Measurements from ENCODE around the gene MRPL53. TPM values are rescaled to one million over a fixed set of nuclear protein-coding genes. Genes with fewer than 3 reads are reported as not detected.
"Not testable (repeated sequence)": the region's sequence is repeated elsewhere in the genome, so short reads cannot be mapped to it uniquely, and the experiment has no call there.

The MRPL53 gene
- total RNA-seq, 2 donors from 2014 or later: 20.1 to 88.2 TPM

- WGBS, 2 donors: 32 to 46% methylated on average over 4 to 5 of the region's 5 CpGs
- DNase-seq: no peak
- H3K27ac ChIP-seq: no peak overlapping the region
- TF ChIP-seq, protein P1, sequence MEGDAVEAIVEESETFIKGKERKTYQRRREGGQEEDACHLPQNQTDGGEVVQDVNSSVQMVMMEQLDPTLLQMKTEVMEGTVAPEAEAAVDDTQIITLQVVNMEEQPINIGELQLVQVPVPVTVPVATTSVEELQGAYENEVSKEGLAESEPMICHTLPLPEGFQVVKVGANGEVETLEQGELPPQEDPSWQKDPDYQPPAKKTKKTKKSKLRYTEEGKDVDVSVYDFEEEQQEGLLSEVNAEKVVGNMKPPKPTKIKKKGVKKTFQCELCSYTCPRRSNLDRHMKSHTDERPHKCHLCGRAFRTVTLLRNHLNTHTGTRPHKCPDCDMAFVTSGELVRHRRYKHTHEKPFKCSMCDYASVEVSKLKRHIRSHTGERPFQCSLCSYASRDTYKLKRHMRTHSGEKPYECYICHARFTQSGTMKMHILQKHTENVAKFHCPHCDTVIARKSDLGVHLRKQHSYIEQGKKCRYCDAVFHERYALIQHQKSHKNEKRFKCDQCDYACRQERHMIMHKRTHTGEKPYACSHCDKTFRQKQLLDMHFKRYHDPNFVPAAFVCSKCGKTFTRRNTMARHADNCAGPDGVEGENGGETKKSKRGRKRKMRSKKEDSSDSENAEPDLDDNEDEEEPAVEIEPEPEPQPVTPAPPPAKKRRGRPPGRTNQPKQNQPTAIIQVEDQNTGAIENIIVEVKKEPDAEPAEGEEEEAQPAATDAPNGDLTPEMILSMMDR (IDR thresholded peaks at IDR 0.05): no peak
- H3K4me1 ChIP-seq: peaks cover 18% of the 10 kb centered on the region
- H3K4me3 ChIP-seq: no peak overlapping the region
- no peaks in the 10 kb centered on the region for H3K27me3 ChIP-seq
- no peak for ATAC-seq
- intact Hi-C loops (cut with DNase I): no loop called here
- no peaks in the 10 kb centered on the region for H3K36me3 ChIP-seq (replicated peaks in 1 of 2; ENCODE audit: insufficient read depth in 1 of 2, low read depth in 2 of 2)
- H3K9me3 ChIP-seq: no peaks in the 10 kb centered on the region
Measured at GRCh38 chr2:74444498-74445318, 27.8 kb downstream of the MRPL53 start.

DNA sequence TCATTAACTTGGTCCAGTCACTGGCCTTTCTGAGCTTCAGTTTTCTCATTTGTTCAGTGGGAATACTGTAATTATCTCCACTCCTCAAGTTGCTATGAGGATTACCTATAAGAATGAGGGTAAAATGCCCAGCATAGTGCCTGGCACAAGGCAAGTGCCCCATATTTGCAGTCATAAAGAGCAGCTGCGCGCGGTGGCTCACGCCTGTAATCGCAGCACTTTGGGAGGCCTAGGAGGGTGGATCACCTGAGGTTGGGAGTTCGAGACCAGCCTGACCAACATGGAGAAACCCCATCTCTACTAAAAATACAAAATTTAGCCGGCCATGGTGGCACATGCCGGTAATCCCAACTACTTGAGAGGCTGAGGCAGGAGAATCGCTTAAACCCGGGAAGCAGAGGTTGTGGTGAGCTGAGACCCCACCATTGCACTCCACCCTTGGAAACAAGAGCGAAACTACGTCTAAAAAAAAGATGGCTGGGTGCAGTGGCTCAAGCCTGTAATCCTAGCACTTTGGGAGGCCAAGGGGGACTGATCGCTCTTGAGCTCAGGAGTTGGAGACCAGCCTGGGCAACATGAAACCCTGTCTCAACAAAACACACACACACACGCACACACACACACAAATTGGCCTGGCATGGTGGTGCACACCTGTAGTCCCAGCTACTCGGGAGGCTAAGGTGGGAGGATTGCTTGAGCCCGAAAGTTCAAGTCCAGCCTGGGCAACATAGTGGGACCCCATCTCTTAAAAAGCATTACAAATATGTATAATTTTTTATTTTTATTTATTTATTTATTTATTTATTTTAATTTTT is 29.8 kb downstream of the MRPL53 start:
- H3K36me3 ChIP-seq (replicated peaks in 1 of 2; ENCODE audit: insufficient read depth in 1 of 2, low read depth in 2 of 2); DNase-seq; intact Hi-C loops (cut with DNase I); ATAC-seq; H3K9me3 ChIP-seq; H3K27me3 ChIP-seq: not testable (repeated sequence)
- peaks cover 37% of the 10 kb centered on the region for H3K4me1 ChIP-seq
- peak overlapping the region; percentile 95 to 98 (median 96) for H3K27ac ChIP-seq
- 65 to 73% methylated on average over 16 of the region's 16 CpGs for WGBS, 2 donors
- H3K4me3 ChIP-seq: peak overlapping the region in 1 of 2 donors; percentile 26

DNA sequence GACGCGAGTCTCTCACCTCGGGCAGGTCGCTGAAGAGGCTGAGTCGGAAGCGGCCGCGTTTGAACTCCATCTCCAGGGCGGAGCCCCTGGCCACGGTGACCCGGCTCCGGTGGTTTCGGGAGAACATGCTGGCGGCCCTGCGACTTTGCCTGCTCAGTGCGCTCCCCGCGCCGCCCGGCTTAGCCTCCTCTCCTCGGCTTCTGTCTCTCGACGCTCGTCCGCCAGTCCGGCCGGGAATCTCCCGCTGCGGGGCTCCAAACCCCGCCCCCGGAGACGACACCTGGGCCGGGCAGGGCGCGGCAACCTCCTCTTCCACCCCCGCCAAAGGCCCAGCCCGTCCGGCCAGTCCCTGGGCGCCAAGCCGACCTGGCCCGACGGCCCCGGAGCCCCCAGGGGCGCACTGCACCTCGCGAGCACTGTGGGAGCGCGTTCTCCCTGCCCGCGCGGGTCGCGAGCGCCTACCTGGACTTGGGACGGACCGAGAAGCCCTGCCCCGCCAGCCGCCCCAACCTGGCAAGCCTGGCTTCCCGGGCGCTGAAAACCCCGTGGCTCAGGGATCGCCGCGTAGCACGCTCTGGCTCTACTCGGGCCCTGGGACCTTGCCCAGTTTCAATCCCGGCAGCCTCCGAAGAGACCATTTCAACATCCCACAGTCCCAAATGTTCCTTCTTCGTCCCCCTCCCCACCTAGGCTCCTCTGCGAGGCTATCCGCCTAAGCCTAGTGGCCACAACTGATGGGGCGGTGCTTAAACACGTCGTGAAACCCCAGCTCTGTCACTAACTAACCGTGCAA is 30.6 kb downstream of the MRPL53 start, which contains the start of gene RTKN:
RTKN (minus strand) TSS at position 248 of the 793 bp plus-strand sequence; CDS start at position 127, 121 bp downstream.
- Histone ChIP-seq H3K36me3 (replicated peaks in 1 of 2; ENCODE audit: insufficient read depth in 1 of 2, low read depth in 2 of 2) (no peaks in the 10 kb centered on the region), H3K27ac (peak within 1 kb of the TSS; percentile 95 to 98 (median 96)), H3K9me3 (no peaks in the 10 kb centered on the region), H3K4me1 (peaks cover 34% of the 10 kb centered on the region), H3K27me3 (no peaks in the 10 kb centered on the region), H3K4me3 (peak within 1 kb of the TSS; percentile 26 to 45)
- peak; percentile 67 for ATAC-seq
- intact Hi-C loops (cut with DNase I): no loop called here
- TF ChIP-seq POLR2A (IDR thresholded peaks at IDR 0.05): peak; percentile 75 to 96 (median 92)
- TF ChIP-seq, protein P1 (IDR thresholded peaks at IDR 0.05): peak in 5 of 7 experiments; percentile 13 to 52 (median 38)
- DNase-seq: peak; percentile 79 to 86 (median 83)
- WGBS, 2 donors: 3 to 7% methylated on average over 11 to 73 of the region's 75 CpGs

GRCh38 chr2:74441170-74441689 is 31.2 kb downstream of the MRPL53 start:
- Histone ChIP-seq H3K36me3 (replicated peaks in 1 of 2; ENCODE audit: insufficient read depth in 1 of 2, low read depth in 2 of 2) (no peaks in the 10 kb centered on the region), H3K4me1 (peaks cover 39% of the 10 kb centered on the region), H3K9me3 (no peaks in the 10 kb centered on the region), H3K4me3 (peak overlapping the region; percentile 26 to 45), H3K27ac (peak overlapping the region; percentile 95 to 98 (median 96)), H3K27me3 (no peaks in the 10 kb centered on the region)
- 2 to 12% methylated on average over 9 to 33 of the region's 33 CpGs for WGBS, 2 donors
- DNase-seq (no peak), ATAC-seq (no peak)
- intact Hi-C loops (cut with DNase I): no loop called here
- TF ChIP-seq, protein P1 (IDR thresholded peaks at IDR 0.05): no peak
- no peak for TF ChIP-seq POLR2A (IDR thresholded peaks at IDR 0.05)

All from body of pancreas (tissue), 4 donors.